GM10266 (cell line): Measurements from ENCODE around the gene MCEMP1.

Experiments used
- DNase-seq: peaks from one replicate; pipeline ENCODE4 v3.0.0; 2012; ENCODE audit errors: extremely low spot score
- CTCF ChIP-seq: IDR thresholded peaks from 2 replicates; pipeline ENCODE4 v1.5.1; 2012; ENCODE audit warnings: mild to moderate bottlenecking, low read depth; ENCODE audit not compliant: control insufficient read depth, insufficient read depth; ENCODE audit errors: missing control alignments

Gene MCEMP1

GRCh38 chr19:7691497-7691896 is 14.6 kb downstream of the MCEMP1 start:
- DNase-seq, result no peak
- no peak for TF ChIP-seq CTCF

DNA sequence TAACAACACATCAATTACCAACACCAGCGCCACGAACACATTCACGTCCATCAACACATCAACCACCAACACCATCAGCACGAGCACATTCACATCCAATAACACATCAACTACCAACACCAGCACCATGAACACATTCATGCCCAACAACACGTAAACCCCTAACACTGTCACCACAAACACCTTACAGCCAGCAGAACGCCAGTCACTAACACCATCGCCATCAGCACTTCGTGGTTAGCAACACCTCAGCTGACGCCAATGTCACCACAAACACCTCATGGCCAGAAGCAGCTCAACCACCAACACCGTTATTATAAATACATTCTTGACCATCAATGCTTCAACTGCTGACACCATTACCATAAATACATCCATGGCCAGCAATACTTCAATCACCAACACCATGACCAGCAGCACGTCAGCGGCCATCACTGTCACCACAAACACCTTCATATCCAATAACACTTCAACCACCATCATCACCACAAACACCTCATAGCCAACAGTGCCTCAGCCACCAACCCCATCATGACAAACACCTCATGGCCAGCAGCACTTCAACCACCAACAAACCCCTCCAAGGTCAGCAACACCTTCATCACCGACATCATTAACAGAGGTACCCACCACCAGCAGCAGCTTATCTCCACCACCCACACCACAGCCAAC is 15.7 kb downstream of the MCEMP1 start:
- TF ChIP-seq CTCF, result no peak
- DNase-seq, result no peak

- no peak for TF ChIP-seq CTCF
- DNase-seq, result no peak
Observed at GRCh38 chr19:7694499-7694898, 17.6 kb downstream of the MCEMP1 start.

GRCh38 chr19:7697721-7698287 is 20.9 kb downstream of the MCEMP1 start:
- TF ChIP-seq CTCF, result no peak
- DNase-seq, result no peak

DNA sequence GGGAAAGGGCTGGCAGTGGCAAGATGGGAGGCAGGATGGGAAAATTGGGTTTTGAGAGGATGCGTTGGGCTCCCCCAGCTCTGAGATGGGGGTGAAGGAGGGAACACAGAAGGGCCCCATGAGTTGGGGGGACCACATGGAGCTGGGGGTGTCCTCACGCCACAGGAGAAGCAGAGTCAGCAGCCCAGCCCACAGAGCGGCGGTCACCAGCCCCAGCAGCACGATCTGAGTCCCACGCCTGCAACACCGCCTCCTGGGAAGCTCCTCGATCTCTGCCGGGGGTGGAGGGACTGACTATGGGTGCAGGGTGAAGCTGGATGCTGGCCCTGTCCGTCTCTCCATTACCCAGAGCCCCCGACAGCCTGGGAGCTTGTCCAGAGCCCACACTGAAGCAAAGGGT is 21.7 kb downstream of the MCEMP1 start:
- no peak for DNase-seq
- no peak for TF ChIP-seq CTCF

DNA sequence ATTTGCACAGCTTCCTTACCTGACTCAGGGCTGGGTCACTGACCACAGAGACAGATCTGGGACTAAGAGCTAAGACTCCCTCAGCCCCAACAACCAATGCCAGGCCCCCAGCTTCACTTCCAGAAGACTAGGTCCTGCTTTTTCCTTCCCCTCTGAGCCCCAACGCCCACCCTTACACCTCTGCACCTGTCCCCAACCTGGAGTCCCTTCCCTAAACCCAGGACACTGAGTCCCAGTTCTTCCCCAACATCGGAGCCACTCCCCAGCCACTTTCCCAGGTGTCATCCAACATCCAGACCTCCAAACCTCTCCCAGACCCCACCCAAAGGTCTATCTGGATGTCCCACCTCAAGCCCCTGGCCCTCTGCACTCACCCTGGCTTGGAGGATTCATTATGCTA is 22.1 kb downstream of the MCEMP1 start:
- TF ChIP-seq CTCF, result no peak
- no peak for DNase-seq

- TF ChIP-seq CTCF, result no peak
- DNase-seq, result no peak
Observed at GRCh38 chr19:7699417-7700401, 22.8 kb downstream of the MCEMP1 start.
